Activated CD4-positive, alpha-beta T cell treated with anti-CD3 and anti-CD28 coated beads, Interleukin-2, amount 10 ng/mL, durations not matched to agents 24 days and 14 days (primary cell): ENCODE measurements around the gene TRAPPC3. TPM values are rescaled to one million over a fixed set of nuclear protein-coding genes. Genes with fewer than 3 reads are reported as not detected.

ENCODE experiments used
- DNase-seq: peaks from one replicate; pipeline ENCODE4 v3.0.0; 2022
- H3K27ac Mint-ChIP-seq: one replicate; pipeline ENCODE4 v1.8.0; 2022; ENCODE audit warnings: mild to moderate bottlenecking, mixed read lengths
- H3K27me3 Mint-ChIP-seq: one replicate; pipeline ENCODE4 v1.8.0; 2022; ENCODE audit warnings: mixed read lengths
- H3K36me3 Mint-ChIP-seq: one replicate; pipeline ENCODE4 v1.8.0; 2022; ENCODE audit warnings: low read depth, mild to moderate bottlenecking, mixed read lengths
- H3K4me1 Mint-ChIP-seq: one replicate; pipeline ENCODE4 v1.8.0; 2021; ENCODE audit warnings: mixed read lengths
- H3K4me3 Mint-ChIP-seq: one replicate; pipeline ENCODE4 v1.8.0; 2022; ENCODE audit warnings: mild to moderate bottlenecking, moderate library complexity, mixed read lengths
- H3K9me3 Mint-ChIP-seq: one replicate; pipeline ENCODE4 v1.8.0; 2021; ENCODE audit warnings: mixed read lengths
- intact Hi-C: fragments of 100-400 bp; cut with micrococcal nuclease; formaldehyde crosslinking; loops from one replicate; pipeline ENCODE4 v1.15.1; 2023
- total RNA-seq: library from RNA; stranded (reverse); gene quantifications from 2 replicates; pipeline ENCODE4 v1.2.3, GENCODE V29; 2022

The TRAPPC3 gene
- total RNA-seq, 1 donor from 2014 or later, result 71.2 TPM

GRCh38 chr1:36101546-36101945 lies 47.7 kb downstream of the TRAPPC3 start:
- DNase-seq, result no peak
- Mint-ChIP-seq H3K4me3 (no peak overlapping the region), H3K36me3 (no peaks in the 10 kb centered on the region), H3K27me3 (no peaks in the 10 kb centered on the region), H3K4me1 (peaks cover 5% of the 10 kb centered on the region), H3K9me3 (no peaks in the 10 kb centered on the region), H3K27ac (no peak overlapping the region)
- intact Hi-C loops, result no loop called here

DNA sequence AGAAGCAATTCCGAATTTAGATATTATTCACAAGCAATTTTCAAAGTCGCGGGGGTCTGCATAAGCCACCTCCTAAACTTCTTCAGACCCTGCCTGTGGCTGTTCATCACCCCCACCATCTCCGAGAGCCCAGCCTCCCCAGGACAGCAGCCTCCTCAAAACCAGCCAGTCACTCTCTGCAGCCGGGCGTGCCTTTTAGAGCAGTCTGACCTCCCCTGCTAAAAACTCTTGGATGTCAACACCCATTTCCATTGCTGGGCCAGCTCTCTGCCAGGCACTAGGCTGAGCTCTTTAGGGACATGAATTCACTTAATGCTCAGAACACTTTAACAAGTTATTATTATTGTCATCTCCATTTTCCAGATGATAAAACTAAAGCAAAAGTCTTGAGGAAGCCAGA lies 48.9 kb downstream of the TRAPPC3 start:
- intact Hi-C loops, result loop anchor here (1.0 kb wide), 1 partner anchor 88 kb away; no protein-coding TSS in a partner anchor
- DNase-seq, result no peak
- peaks cover 2% of the 10 kb centered on the region for H3K36me3 Mint-ChIP-seq
- H3K27me3 Mint-ChIP-seq, result no peaks in the 10 kb centered on the region
- no peak overlapping the region for H3K4me3 Mint-ChIP-seq
- no peak overlapping the region for H3K27ac Mint-ChIP-seq
- H3K9me3 Mint-ChIP-seq, result no peaks in the 10 kb centered on the region
- H3K4me1 Mint-ChIP-seq, result peaks cover 5% of the 10 kb centered on the region

- intact Hi-C loops, result loop anchor here (1.0 to 5.0 kb wide), 6 partner anchors 35 to 322 kb away; partner anchors contain the start of gene TRAPPC3
- H3K9me3 Mint-ChIP-seq, result no peaks in the 10 kb centered on the region
- H3K27ac Mint-ChIP-seq, result no peak overlapping the region
- peaks cover 2% of the 10 kb centered on the region for H3K36me3 Mint-ChIP-seq
- H3K4me1 Mint-ChIP-seq, result peaks cover 5% of the 10 kb centered on the region
- H3K27me3 Mint-ChIP-seq, result no peaks in the 10 kb centered on the region
- DNase-seq, result peak; percentile 93
- no peak overlapping the region for H3K4me3 Mint-ChIP-seq
Measured at GRCh38 chr1:36099681-36100341, 49.5 kb downstream of the TRAPPC3 start.

DNA sequence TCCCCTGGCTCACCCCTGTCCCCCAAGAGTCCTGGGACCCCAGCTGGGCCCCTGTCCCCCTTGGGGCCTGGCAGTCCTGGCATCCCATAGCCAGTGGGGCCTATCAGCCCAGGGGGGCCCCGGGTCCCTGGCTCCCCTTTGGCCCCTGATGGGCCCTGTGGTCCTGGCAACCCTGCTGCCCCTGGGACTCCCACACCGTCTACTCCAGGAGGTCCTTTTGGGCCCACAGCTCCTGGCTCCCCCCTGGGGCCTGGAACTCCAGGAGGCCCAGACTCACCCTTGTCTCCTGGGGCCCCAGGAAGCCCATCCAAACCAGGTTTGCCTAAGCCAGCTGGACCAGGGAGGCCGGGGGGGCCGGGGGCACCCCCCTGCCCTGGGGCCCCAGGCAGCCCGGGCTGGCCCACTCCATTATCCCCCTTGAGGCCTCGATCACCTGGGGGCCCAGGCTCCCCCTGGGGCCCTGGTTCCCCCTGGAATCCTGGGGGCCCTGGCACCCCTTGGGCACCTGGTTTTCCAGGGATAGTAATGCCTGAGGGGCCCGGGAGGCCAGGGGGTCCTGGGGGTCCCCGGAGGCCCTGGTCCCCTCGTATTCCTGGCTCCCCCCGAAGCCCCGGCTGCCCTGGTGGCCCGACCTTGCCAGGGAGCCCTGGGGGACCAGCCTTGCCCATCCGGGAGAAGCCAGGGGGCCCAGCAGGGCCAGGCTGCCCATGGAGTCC lies 50.5 kb downstream of the TRAPPC3 start:
- H3K9me3 Mint-ChIP-seq, result no peaks in the 10 kb centered on the region
- no peaks in the 10 kb centered on the region for H3K27me3 Mint-ChIP-seq
- DNase-seq, result no peak
- H3K4me3 Mint-ChIP-seq, result no peak overlapping the region
- no peak overlapping the region for H3K27ac Mint-ChIP-seq
- intact Hi-C loops, result loop anchor here (2.0 to 5.0 kb wide), 5 partner anchors 36 to 323 kb away; partner anchors contain the start of gene TRAPPC3
- H3K4me1 Mint-ChIP-seq, result peaks cover 5% of the 10 kb centered on the region
- peaks cover 3% of the 10 kb centered on the region for H3K36me3 Mint-ChIP-seq

GRCh38 chr1:36097693-36098585 lies 51.3 kb downstream of the TRAPPC3 start:
- H3K36me3 Mint-ChIP-seq, result peaks cover 9% of the 10 kb centered on the region
- DNase-seq, result no peak
- H3K27ac Mint-ChIP-seq, result no peak overlapping the region
- no peaks in the 10 kb centered on the region for H3K9me3 Mint-ChIP-seq
- H3K4me1 Mint-ChIP-seq, result peaks cover 8% of the 10 kb centered on the region
- H3K27me3 Mint-ChIP-seq, result no peaks in the 10 kb centered on the region
- intact Hi-C loops, result loop anchor here (2.0 to 5.0 kb wide), 5 partner anchors 37 to 324 kb away; partner anchors contain the start of gene TRAPPC3
- H3K4me3 Mint-ChIP-seq, result no peak overlapping the region

DNA sequence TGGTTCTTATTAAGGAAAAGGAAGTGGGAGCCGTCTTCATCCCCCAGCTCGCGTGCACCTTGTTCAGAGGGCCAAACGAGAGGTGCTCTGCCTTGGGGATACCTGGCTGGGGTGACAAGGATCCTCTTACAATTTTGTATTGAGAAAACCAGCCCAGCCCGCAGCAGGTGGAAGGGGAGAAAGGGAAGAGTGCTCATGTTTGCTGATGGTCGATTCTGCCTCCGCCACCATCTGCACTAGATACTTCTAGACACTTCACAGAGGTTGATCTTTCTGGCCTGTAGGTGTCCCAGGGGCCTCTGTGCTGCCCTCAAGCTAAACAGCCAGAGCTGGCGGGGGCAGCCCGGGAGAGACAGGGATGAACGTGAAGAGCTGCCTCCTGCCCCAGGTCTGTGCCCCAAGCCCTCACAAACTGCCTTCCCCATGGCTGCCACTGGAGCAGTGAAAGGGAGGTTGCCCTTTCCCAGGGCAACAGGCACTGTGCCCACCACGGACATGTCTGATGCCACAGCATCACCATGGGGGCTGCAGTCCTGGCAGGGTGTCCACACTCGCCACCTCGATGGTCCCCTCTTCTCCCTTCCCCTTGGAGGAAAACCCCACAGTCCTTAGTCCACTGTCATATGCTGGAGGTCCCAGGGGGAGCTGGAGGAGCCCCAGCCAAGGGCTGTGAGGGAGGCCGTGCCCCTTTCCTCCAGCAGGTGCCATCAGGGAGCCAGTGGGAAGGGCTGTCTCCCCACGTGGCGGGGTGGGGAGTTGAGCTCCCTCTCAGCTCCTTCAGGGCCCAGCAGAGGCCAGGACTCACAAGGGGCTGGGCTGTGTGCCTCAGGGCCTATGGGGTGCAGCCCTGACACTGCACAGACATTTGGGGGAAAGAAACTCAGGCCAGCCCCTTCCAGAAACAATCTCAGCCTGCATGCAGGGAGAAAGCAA lies 52.5 kb downstream of the TRAPPC3 start:
- Mint-ChIP-seq H3K9me3 (no peaks in the 10 kb centered on the region), H3K4me1 (peaks cover 12% of the 10 kb centered on the region), H3K4me3 (no peak overlapping the region), H3K36me3 (peaks cover 17% of the 10 kb centered on the region), H3K27me3 (no peaks in the 10 kb centered on the region), H3K27ac (no peak overlapping the region)
- no peak for DNase-seq
- intact Hi-C loops, result loop anchor here (5.0 kb wide), 2 partner anchors 51 to 326 kb away; partner anchors contain the start of gene TRAPPC3

DNA sequence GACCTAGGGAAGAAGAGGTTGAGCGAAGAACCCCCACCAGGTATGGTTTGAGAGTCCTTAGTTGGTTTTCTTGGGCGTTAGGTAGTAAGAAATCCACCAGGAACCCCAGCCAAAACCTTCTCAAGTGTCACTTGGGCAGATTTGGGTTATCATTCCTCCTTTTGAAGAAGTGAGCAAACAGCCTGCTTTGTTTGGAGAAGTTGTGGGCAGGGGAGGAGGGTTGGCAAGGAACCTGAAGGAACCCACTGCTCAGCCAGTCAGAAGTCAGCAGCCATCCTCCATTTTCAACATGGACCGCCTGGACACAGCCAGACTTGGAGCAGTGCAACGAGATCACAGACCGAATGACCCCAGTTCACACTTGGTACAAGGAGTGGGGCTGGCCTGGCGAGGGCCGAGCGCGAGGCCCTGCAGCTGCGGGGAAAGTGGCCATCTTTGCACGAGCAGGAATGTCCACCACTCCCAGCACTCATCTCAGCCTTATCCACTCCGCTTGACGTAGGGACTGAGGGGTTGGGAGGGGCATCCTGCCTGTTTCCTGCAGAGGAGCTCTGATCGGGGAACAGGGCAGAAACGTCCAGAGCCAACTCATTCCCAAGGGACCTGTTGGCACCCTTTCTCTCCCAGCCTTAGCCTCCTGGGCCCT lies 53.4 kb downstream of the TRAPPC3 start:
- Mint-ChIP-seq H3K27me3 (no peaks in the 10 kb centered on the region), H3K27ac (no peak overlapping the region), H3K4me3 (no peak overlapping the region), H3K36me3 (peaks cover 21% of the 10 kb centered on the region), H3K4me1 (peaks cover 13% of the 10 kb centered on the region), H3K9me3 (no peaks in the 10 kb centered on the region)
- intact Hi-C loops, result loop anchor here (5.0 kb wide), 2 partner anchors 51 to 326 kb away; partner anchors contain the start of gene TRAPPC3
- no peak for DNase-seq

DNA sequence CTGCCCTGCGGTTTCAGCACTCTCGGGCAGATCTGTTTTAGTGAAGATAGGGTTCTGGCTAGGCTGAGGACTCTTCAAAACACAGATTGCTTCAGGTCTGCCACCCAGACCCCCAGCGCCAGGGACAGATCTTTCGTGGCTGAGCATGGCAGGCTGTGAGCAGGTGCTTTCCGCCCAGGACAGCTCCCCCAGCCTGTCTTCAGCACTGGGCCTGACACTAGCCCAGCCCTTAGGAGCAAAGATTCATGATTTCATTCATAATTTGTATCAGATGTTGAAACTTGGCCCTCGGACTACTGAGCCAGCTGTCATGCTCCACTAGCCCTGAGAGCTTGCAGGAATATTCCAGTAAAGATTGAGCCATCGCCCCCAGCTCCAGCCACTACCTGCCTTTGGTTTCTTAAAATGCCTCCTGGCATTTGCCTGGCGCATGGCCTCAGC lies 54.6 kb downstream of the TRAPPC3 start:
- Mint-ChIP-seq H3K4me3 (no peak overlapping the region), H3K9me3 (no peaks in the 10 kb centered on the region), H3K4me1 (peaks cover 15% of the 10 kb centered on the region), H3K27me3 (no peaks in the 10 kb centered on the region), H3K27ac (no peak overlapping the region), H3K36me3 (peaks cover 26% of the 10 kb centered on the region)
- intact Hi-C loops, result loop anchor here (5.0 kb wide), 2 partner anchors 53 to 328 kb away; partner anchors contain the start of gene TRAPPC3
- no peak for DNase-seq

GRCh38 chr1:36093929-36094328 lies 55.4 kb downstream of the TRAPPC3 start:
- intact Hi-C loops, result no loop called here
- H3K4me1 Mint-ChIP-seq, result peaks cover 17% of the 10 kb centered on the region
- H3K27me3 Mint-ChIP-seq, result no peaks in the 10 kb centered on the region
- no peak for DNase-seq
- no peak overlapping the region for H3K27ac Mint-ChIP-seq
- H3K36me3 Mint-ChIP-seq, result peaks cover 29% of the 10 kb centered on the region
- no peak overlapping the region for H3K4me3 Mint-ChIP-seq
- no peaks in the 10 kb centered on the region for H3K9me3 Mint-ChIP-seq

- no peaks in the 10 kb centered on the region for H3K27me3 Mint-ChIP-seq
- H3K4me1 Mint-ChIP-seq, result peaks cover 17% of the 10 kb centered on the region
- H3K36me3 Mint-ChIP-seq, result peaks cover 29% of the 10 kb centered on the region
- no peaks in the 10 kb centered on the region for H3K9me3 Mint-ChIP-seq
- no peak for DNase-seq
- H3K27ac Mint-ChIP-seq, result no peak overlapping the region
- H3K4me3 Mint-ChIP-seq, result no peak overlapping the region
- intact Hi-C loops, result no loop called here
Measured at GRCh38 chr1:36093226-36093625, 56.1 kb downstream of the TRAPPC3 start.

DNA sequence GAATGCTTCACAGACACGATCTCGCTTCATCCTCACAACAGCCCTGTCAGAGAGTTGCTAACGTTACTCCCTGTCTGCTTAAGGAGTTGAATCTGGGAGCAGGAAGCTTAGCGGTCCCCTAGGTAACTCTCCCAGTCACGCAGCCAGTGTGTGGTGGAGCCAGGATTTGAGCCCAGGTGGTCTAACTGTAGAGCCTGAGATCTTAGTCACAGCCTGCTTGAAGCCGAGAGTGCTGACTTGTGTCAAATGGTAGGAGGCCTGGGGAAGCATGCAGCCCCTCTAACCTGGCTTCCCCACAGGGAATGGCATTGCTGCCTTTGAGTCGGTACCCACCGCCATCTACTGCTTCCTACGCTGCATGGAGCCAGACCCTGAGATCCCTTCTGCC lies 56.5 kb downstream of the TRAPPC3 start:
- Mint-ChIP-seq H3K4me1 (peaks cover 19% of the 10 kb centered on the region), H3K27ac (no peak overlapping the region), H3K9me3 (no peaks in the 10 kb centered on the region), H3K4me3 (no peak overlapping the region), H3K27me3 (no peaks in the 10 kb centered on the region), H3K36me3 (peaks cover 29% of the 10 kb centered on the region)
- intact Hi-C loops, result no loop called here
- no peak for DNase-seq

DNA sequence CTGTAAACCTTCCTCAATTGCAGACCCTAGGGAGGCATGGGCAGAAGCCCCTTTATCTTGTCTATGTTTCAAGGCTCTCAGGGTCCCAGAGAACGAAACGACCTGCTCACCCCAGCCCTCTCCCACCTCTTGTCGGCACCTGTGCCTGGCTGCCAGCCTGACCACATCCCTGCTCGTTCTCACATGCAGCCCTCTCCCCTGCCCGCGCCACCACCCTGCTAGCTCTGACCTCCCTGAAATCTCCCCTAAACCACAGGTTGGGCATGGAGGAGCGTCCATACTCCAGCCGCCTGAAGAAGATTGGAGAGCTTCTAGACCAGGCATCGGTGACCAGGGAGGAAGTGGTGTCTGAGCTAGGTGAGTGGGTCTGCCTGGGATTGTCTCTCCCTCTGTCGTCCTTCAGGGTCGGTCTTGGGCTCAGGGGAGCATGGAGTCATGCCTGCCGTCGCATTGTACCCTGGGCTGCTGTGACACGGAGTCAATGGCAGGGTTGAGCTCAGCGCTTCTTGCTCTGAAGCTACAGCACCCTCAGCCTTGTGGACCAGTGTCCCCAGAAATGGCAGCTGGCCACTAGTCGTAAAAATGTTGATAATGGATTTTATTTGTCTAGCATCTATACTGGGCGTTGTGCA lies 57.0 kb downstream of the TRAPPC3 start:
- peaks cover 19% of the 10 kb centered on the region for H3K4me1 Mint-ChIP-seq
- H3K4me3 Mint-ChIP-seq, result no peak overlapping the region
- peaks cover 29% of the 10 kb centered on the region for H3K36me3 Mint-ChIP-seq
- DNase-seq, result no peak
- H3K27me3 Mint-ChIP-seq, result no peaks in the 10 kb centered on the region
- H3K9me3 Mint-ChIP-seq, result no peaks in the 10 kb centered on the region
- no peak overlapping the region for H3K27ac Mint-ChIP-seq
- intact Hi-C loops, result no loop called here
